HCT116 (cell line): ENCODE measurements around the gene PAK1. TPM values are rescaled to one million over a fixed set of nuclear protein-coding genes. Genes with fewer than 3 reads are reported as not detected.

Experiments used
- ATAC-seq: fragments of 200-7000 bp; cut with Tn5 transposase; 2 replicates; pipeline ENCODE4 v1.9.1; 2020; ENCODE audit warnings: mild to moderate bottlenecking, moderate library complexity
- BruUV-seq: library from RNA; stranded (reverse); fragments of 400-500 nt; replicated peaks from 2 replicates; lab custom pipeline; 2021; lab: Mats Ljungman, UMichigan
- CTCF ChIA-PET: fragments of 300-600 bp; sonication (Branson Sonifier 250); formaldehyde crosslinking; loops from one replicate; lab custom pipeline; 2021; ENCODE audit warnings: antibody characterized with exemption; lab: Charles Lee
- POLR2A ChIA-PET: fragments of 300-600, 350-600 bp; sonication (Branson Sonifier 250); formaldehyde crosslinking; loops from one replicate; lab custom pipeline; 2021; ENCODE audit warnings: antibody characterized with exemption; lab: Charles Lee
- RAD21 ChIA-PET, 2 experiments: fragments of 300-600 bp; sonication (Branson Sonifier 250); formaldehyde crosslinking; loops; one replicate each; lab custom pipeline; 2023; ENCODE audit warnings: low total read pairs in 2 of 2; ENCODE audit not compliant: uncharacterized antibody in 2 of 2, unreplicated experiment in 2 of 2, low non-redundant PET in 1 of 2; lab: Charles Lee
- DNase-seq: peaks from one replicate; pipeline ENCODE4 v3.0.0-alpha.2; 2010; ENCODE audit warnings: low read depth, low spot score
- H2AFZ ChIP-seq: fragments of 200-600 bp; shearing (Covaris generic), sonication (generic); 2 replicates; pipeline ENCODE4 v1.6.1; 2017; ENCODE audit warnings: low read depth, mixed run types, mixed read lengths, antibody characterized with exemption, low read length; ENCODE audit not compliant: poor library complexity, severe bottlenecking
- H3K27ac ChIP-seq: 2 replicates; pipeline ENCODE4 v1.5.1; 2012; ENCODE audit warnings: low read depth, low read length
- H3K27me3 ChIP-seq: fragments of 200-600 bp; sonication (generic); 2 replicates; pipeline ENCODE4 v1.6.1; 2016; ENCODE audit warnings: mixed run types, low read length, mixed read lengths; ENCODE audit not compliant: insufficient read depth
- H3K36me3 ChIP-seq, 2 experiments: fragments of 200-500 bp in 1 of 2; fragments of 200-600 bp in 1 of 2; sonication (Bioruptor generic) in 1 of 2; sonication (generic) in 1 of 2; 2 replicates each; pipeline versions ENCODE4 v1.5.1 to v1.6.1; 2014 to 2016; ENCODE audit warnings: low read length in 2 of 2, inconsistent platforms in 1 of 2, mixed read lengths in 1 of 2, mixed run types in 1 of 2; ENCODE audit not compliant: insufficient read depth in 2 of 2, control insufficient read depth in 1 of 2
- H3K4me1 ChIP-seq, 2 experiments: fragments of 200-600 bp in 1 of 2; sonication (generic) in 1 of 2; 2 replicates each; pipeline versions ENCODE4 v1.5.1 to v1.6.1; 2012 to 2017; ENCODE audit warnings: low read length in 2 of 2, inconsistent platforms in 1 of 2, mild to moderate bottlenecking in 1 of 2, mixed read lengths in 1 of 2, mixed run types in 1 of 2, moderate library complexity in 1 of 2; ENCODE audit not compliant: insufficient read depth in 2 of 2, control insufficient read depth in 1 of 2
- H3K4me2 ChIP-seq: fragments of 200-600 bp; sonication (generic); 2 replicates; pipeline ENCODE4 v1.6.1; 2017; ENCODE audit warnings: mixed run types, low read length, mixed read lengths
- H3K4me3 ChIP-seq, 2 experiments: fragments of 200-600 bp in 1 of 2; sonication (generic) in 1 of 2; replicated peaks in 1 of 2; 2 replicates each; pipeline ENCODE4 v1.5.1; 2011 to 2016; ENCODE audit warnings: low read length in 2 of 2, control low read depth in 1 of 2, low read depth in 1 of 2, mild to moderate bottlenecking in 1 of 2, mixed read lengths in 1 of 2, mixed run types in 1 of 2
- H3K79me2 ChIP-seq: fragments of 200-600 bp; sonication (generic); 2 replicates; pipeline ENCODE4 v1.6.1; 2017; ENCODE audit warnings: mild to moderate bottlenecking, mixed run types, low read length, moderate library complexity, mixed read lengths; ENCODE audit not compliant: insufficient read depth
- H3K9ac ChIP-seq: fragments of 200-600 bp; sonication (generic); 2 replicates; pipeline ENCODE4 v1.6.1; 2016; ENCODE audit warnings: low read length, mixed read lengths
- H3K9me2 ChIP-seq: fragments of 200-600 bp; sonication (generic), shearing (Covaris generic); 2 replicates; pipeline ENCODE4 v1.6.1; 2017; ENCODE audit warnings: mixed run types, mild to moderate bottlenecking, moderate library complexity; ENCODE audit not compliant: insufficient read depth
- H3K9me3 ChIP-seq, 2 experiments: fragments of 200-500 bp in 1 of 2; fragments of 200-600 bp in 1 of 2; sonication (Bioruptor generic) in 1 of 2; sonication (generic) in 1 of 2; 2 replicates each; pipeline ENCODE4 v1.6.1; 2014 to 2017; ENCODE audit warnings: low read length in 2 of 2, mixed read lengths in 2 of 2, inconsistent platforms in 1 of 2, low read depth in 1 of 2, mild to moderate bottlenecking in 1 of 2, mixed run types in 1 of 2, moderate library complexity in 1 of 2; ENCODE audit not compliant: control insufficient read depth in 1 of 2, insufficient read depth in 1 of 2
- H4K20me1 ChIP-seq: fragments of 200-600 bp; sonication (generic), shearing (Covaris generic); 2 replicates; pipeline ENCODE4 v1.6.1; 2017; ENCODE audit warnings: mixed run types, mild to moderate bottlenecking, moderate library complexity; ENCODE audit not compliant: insufficient read depth
- POLR2A ChIP-seq: IDR thresholded peaks from 2 replicates; pipeline ENCODE4 v1.7.0; 2011; ENCODE audit warnings: borderline replicate concordance; ENCODE audit not compliant: insufficient read depth, insufficient read length; ENCODE audit errors: extremely low read depth
- SRF ChIP-seq: IDR thresholded peaks from 2 replicates; pipeline ENCODE4 v1.6.1; 2012; ENCODE audit warnings: low read depth
- intact Hi-C: fragments of 100-400 bp; cut with micrococcal nuclease; formaldehyde crosslinking; loops from 2 replicates; pipeline ENCODE4 v1.10.0; 2022
- total RNA-seq: library from RNA; stranded (reverse); gene quantifications from one replicate; pipeline ENCODE4 v1.2.1, GENCODE V29; 2021; ENCODE audit not compliant: unreplicated experiment
- TF ChIP-seq, protein P1 (sequence below), 3 experiments: fragments of 200-600 bp in 1 of 3; sonication (generic) in 1 of 3; IDR thresholded peaks in 2 of 3; conservative IDR thresholded peaks in 1 of 3; 2 replicates each; pipeline ENCODE4 v1.5.1; 2012 to 2017; ENCODE audit warnings: low read depth in 2 of 3, low read length in 2 of 3, antibody characterized with exemption in 1 of 3, borderline replicate concordance in 1 of 3, control low read depth in 1 of 3, mild to moderate bottlenecking in 1 of 3, mixed read lengths in 1 of 3, mixed run types in 1 of 3, moderate library complexity in 1 of 3; ENCODE audit not compliant: insufficient read depth in 1 of 3
- TF ChIP-seq, protein P2 (sequence below): IDR thresholded peaks from 2 replicates; pipeline ENCODE4 v1.6.1; 2011; ENCODE audit warnings: mild to moderate bottlenecking, low read length, moderate library complexity; ENCODE audit not compliant: insufficient replicate concordance; ENCODE audit errors: extremely low read depth
- TF ChIP-seq, protein P3 (sequence below): IDR thresholded peaks from 2 replicates; pipeline ENCODE4 v1.6.1; 2012; ENCODE audit warnings: low read depth

Gene PAK1
- total RNA-seq, 1 experiment from 2014 or later, result 56.1 TPM

DNA sequence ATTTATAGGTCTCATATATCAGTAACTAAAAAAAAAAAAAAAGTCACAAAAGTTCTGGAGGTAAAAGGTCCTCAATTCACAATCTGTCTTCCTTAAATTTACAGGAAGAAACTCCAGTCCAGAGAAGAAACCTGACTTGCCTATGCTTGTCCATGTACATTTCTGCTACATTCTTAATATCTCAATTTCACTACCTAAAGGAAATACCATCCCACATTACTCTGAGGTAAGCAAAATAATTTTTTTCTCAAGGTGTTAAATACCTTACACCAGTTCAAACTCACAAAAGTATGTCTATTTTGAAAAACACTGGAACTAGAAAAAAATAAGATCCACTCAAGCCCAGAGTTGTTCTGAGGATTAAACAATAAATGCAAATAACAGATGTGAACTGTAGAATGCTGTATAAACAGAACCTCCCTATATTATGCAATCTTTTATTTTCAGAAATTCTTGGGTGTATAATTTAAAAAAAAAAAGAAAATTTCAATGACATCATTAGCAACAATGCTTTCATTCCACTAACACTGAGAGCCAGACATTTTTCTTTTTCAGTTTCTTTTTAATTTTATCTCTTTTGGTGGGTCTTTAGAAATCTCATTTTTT lies 122.5 kb downstream of the PAK1 start:
- ChIA-PET POLR2A (no interaction called here), RAD21 (no interaction called here)
- intact Hi-C loops, result no loop called here
- no peaks in the 10 kb centered on the region for H3K9me3 ChIP-seq
- BruUV-seq, result no TSS peak
- TF ChIP-seq SRF, result no peak
- TF ChIP-seq POLR2A, result no peak
- TF ChIP-seq, protein P1, sequence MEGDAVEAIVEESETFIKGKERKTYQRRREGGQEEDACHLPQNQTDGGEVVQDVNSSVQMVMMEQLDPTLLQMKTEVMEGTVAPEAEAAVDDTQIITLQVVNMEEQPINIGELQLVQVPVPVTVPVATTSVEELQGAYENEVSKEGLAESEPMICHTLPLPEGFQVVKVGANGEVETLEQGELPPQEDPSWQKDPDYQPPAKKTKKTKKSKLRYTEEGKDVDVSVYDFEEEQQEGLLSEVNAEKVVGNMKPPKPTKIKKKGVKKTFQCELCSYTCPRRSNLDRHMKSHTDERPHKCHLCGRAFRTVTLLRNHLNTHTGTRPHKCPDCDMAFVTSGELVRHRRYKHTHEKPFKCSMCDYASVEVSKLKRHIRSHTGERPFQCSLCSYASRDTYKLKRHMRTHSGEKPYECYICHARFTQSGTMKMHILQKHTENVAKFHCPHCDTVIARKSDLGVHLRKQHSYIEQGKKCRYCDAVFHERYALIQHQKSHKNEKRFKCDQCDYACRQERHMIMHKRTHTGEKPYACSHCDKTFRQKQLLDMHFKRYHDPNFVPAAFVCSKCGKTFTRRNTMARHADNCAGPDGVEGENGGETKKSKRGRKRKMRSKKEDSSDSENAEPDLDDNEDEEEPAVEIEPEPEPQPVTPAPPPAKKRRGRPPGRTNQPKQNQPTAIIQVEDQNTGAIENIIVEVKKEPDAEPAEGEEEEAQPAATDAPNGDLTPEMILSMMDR (IDR thresholded peaks at IDR 0.05 in 2 of 3, conservative IDR thresholded peaks at IDR 0.05 in 1 of 3; ENCODE audit: borderline replicate concordance in 1 of 3, insufficient read depth in 1 of 3, low read depth in 2 of 3, low read length in 2 of 3), result no peak
- TF ChIP-seq, protein P2, sequence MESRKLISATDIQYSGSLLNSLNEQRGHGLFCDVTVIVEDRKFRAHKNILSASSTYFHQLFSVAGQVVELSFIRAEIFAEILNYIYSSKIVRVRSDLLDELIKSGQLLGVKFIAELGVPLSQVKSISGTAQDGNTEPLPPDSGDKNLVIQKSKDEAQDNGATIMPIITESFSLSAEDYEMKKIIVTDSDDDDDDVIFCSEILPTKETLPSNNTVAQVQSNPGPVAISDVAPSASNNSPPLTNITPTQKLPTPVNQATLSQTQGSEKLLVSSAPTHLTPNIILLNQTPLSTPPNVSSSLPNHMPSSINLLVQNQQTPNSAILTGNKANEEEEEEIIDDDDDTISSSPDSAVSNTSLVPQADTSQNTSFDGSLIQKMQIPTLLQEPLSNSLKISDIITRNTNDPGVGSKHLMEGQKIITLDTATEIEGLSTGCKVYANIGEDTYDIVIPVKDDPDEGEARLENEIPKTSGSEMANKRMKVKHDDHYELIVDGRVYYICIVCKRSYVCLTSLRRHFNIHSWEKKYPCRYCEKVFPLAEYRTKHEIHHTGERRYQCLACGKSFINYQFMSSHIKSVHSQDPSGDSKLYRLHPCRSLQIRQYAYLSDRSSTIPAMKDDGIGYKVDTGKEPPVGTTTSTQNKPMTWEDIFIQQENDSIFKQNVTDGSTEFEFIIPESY, result no peak
- TF ChIP-seq, protein P3, sequence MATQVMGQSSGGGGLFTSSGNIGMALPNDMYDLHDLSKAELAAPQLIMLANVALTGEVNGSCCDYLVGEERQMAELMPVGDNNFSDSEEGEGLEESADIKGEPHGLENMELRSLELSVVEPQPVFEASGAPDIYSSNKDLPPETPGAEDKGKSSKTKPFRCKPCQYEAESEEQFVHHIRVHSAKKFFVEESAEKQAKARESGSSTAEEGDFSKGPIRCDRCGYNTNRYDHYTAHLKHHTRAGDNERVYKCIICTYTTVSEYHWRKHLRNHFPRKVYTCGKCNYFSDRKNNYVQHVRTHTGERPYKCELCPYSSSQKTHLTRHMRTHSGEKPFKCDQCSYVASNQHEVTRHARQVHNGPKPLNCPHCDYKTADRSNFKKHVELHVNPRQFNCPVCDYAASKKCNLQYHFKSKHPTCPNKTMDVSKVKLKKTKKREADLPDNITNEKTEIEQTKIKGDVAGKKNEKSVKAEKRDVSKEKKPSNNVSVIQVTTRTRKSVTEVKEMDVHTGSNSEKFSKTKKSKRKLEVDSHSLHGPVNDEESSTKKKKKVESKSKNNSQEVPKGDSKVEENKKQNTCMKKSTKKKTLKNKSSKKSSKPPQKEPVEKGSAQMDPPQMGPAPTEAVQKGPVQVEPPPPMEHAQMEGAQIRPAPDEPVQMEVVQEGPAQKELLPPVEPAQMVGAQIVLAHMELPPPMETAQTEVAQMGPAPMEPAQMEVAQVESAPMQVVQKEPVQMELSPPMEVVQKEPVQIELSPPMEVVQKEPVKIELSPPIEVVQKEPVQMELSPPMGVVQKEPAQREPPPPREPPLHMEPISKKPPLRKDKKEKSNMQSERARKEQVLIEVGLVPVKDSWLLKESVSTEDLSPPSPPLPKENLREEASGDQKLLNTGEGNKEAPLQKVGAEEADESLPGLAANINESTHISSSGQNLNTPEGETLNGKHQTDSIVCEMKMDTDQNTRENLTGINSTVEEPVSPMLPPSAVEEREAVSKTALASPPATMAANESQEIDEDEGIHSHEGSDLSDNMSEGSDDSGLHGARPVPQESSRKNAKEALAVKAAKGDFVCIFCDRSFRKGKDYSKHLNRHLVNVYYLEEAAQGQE, result no peak
- TF ChIP-seq, all 23 proteins: peak for 0
- Histone ChIP-seq H3K79me2 (no peaks in the 10 kb centered on the region), H3K9ac (no peak overlapping the region), H3K36me3 (no peaks in the 10 kb centered on the region), H2AFZ (no peak overlapping the region), H3K9me2 (no peaks in the 10 kb centered on the region), H3K27ac (no peak overlapping the region), H3K4me2 (no peak overlapping the region), H4K20me1 (no peaks in the 10 kb centered on the region), H3K4me3 (no peak overlapping the region), H3K27me3 (no peaks in the 10 kb centered on the region), H3K4me1 (no peaks in the 10 kb centered on the region)
- CTCF ChIA-PET, result no interaction called here
- ATAC-seq, result no peak
- DNase-seq, result no peak
